ENCODE data around the gene KCNS1. TPM values are rescaled to one million over a fixed set of nuclear protein-coding genes. Genes with fewer than 3 reads are reported as not detected.

KCNS1 gene, protein sequence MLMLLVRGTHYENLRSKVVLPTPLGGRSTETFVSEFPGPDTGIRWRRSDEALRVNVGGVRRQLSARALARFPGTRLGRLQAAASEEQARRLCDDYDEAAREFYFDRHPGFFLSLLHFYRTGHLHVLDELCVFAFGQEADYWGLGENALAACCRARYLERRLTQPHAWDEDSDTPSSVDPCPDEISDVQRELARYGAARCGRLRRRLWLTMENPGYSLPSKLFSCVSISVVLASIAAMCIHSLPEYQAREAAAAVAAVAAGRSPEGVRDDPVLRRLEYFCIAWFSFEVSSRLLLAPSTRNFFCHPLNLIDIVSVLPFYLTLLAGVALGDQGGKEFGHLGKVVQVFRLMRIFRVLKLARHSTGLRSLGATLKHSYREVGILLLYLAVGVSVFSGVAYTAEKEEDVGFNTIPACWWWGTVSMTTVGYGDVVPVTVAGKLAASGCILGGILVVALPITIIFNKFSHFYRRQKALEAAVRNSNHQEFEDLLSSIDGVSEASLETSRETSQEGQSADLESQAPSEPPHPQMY
- not detected in 2 replicates for polyA plus RNA-seq (2011; rRNA removed)
- polyA plus RNA-seq (2012; cell fraction: cytosol; rRNA removed) = not detected in 2 replicates
- polyA plus RNA-seq (2012; cell fraction: nucleus; rRNA removed) = not detected in 2 replicates
- polyA plus RNA-seq (2017; fragmentation: RNase III; extraction: RNeasy Plus Mini Kit Qiagen cat#74134 plus additional on column Dnase treatment) = not detected in 3 replicates
- not detected in 2 replicates for polyA minus RNA-seq (2011; rRNA and poly(A)+ RNA removed)

DNA sequence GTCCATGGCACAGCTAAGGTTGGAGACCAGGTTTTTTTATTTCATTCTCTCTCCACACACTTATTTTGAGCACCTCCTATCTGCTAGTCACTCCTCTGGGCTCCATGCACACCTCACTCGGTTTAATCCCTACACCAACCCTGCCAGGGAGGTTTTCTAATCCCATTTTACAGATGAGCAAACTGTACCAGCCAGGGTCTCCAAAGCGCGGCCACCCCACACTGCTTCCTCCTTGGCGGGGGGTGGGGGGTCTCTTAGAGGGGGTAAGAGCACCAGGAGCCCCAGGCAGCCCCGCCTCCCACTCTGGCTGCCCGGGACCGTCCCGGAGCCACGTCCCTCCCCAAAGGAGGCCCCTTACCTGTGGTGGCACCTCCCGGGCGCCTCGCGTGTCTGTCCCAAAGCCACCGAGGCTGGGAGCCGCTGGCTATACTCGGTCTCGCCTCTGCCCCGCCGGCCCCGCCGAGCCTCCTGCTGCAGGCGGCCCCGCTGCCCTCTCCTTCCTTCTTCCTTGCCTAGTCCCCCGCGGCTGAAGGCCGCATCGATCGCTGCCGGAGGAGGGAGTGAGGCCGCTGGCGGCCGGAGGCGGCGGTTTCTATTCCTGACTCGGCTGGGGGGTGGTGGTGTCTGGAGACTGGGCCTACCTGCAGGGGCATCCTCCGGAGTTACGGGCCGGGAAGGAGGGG, at the start of gene KCNS1:
TSS of gene KCNS1 (minus strand) at position 565 of the 683 bp plus-strand sequence. CDS start 1,891 bp downstream, outside the sequence.
- Histone ChIP-seq H3K9me3 (no peaks in the 10 kb centered on the region), H3K4me1 (no peaks in the 10 kb centered on the region), H3K4me2 (no peak within 1 kb of the TSS), H3K27ac (no peak within 1 kb of the TSS), H3K4me3 (no peak within 1 kb of the TSS)
- 59% methylated on average over 25 of the region's 38 CpGs for WGBS (ENCODE audit: missing lambda C conversion rate)
- ChIA-PET POLR2A (no interaction called here), CTCF (interaction anchor here (1.0 to 7.3 kb wide), 10 partner anchors 9 to 212 kb away, joined by 3 to 98 read pairs (median 8); no protein-coding TSS in a partner anchor)
- no peak for FAIRE-seq
- ATAC-seq = no peak
- TF ChIP-seq, protein P1, sequence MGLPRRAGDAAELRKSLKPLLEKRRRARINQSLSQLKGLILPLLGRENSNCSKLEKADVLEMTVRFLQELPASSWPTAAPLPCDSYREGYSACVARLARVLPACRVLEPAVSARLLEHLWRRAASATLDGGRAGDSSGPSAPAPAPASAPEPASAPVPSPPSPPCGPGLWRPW (IDR thresholded peaks at IDR 0.05) = no peak
- TF ChIP-seq RNF2 (IDR thresholded peaks at IDR 0.05; ENCODE audit: borderline replicate concordance, low read depth) (no peak), CBX2 (IDR thresholded peaks at IDR 0.05; ENCODE audit: borderline replicate concordance, low read depth) (no peak), MYC (IDR thresholded peaks at IDR 0.05; ENCODE audit: borderline replicate concordance, low read length) (no peak), TFCP2L1 (CRISPR knock-in tag; IDR thresholded peaks at IDR 0.05) (no peak), ZFP36 (IDR thresholded peaks at IDR 0.05; ENCODE audit: borderline replicate concordance, partially characterized antibody) (no peak), KDM5A (IDR thresholded peaks at IDR 0.05) (no peak), ZSCAN20 (CRISPR knock-in tag; IDR thresholded peaks at IDR 0.05) (no peak), HOXA7 (CRISPR knock-in tag; IDR thresholded peaks at IDR 0.05) (no peak), MAZ (IDR thresholded peaks at IDR 0.05; ENCODE audit: borderline replicate concordance, low read depth, low read length) (no peak), FOSB (CRISPR knock-in tag; IDR thresholded peaks at IDR 0.05) (no peak)
- TF ChIP-seq, protein P2, sequence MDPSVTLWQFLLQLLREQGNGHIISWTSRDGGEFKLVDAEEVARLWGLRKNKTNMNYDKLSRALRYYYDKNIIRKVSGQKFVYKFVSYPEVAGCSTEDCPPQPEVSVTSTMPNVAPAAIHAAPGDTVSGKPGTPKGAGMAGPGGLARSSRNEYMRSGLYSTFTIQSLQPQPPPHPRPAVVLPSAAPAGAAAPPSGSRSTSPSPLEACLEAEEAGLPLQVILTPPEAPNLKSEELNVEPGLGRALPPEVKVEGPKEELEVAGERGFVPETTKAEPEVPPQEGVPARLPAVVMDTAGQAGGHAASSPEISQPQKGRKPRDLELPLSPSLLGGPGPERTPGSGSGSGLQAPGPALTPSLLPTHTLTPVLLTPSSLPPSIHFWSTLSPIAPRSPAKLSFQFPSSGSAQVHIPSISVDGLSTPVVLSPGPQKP (IDR thresholded peaks at IDR 0.05; ENCODE audit: low read depth, low read length) = no peak
- TF ChIP-seq, protein P3, sequence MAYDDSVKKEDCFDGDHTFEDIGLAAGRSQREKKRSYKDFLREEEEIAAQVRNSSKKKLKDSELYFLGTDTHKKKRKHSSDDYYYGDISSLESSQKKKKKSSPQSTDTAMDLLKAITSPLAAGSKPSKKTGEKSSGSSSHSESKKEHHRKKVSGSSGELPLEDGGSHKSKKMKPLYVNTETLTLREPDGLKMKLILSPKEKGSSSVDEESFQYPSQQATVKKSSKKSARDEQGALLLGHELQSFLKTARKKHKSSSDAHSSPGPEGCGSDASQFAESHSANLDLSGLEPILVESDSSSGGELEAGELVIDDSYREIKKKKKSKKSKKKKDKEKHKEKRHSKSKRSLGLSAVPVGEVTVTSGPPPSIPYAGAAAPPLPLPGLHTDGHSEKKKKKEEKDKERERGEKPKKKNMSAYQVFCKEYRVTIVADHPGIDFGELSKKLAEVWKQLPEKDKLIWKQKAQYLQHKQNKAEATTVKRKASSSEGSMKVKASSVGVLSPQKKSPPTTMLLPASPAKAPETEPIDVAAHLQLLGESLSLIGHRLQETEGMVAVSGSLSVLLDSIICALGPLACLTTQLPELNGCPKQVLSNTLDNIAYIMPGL (CRISPR knock-in tag; IDR thresholded peaks at IDR 0.05; ENCODE audit: borderline replicate concordance) = no peak
- TF ChIP-seq, protein P4, sequence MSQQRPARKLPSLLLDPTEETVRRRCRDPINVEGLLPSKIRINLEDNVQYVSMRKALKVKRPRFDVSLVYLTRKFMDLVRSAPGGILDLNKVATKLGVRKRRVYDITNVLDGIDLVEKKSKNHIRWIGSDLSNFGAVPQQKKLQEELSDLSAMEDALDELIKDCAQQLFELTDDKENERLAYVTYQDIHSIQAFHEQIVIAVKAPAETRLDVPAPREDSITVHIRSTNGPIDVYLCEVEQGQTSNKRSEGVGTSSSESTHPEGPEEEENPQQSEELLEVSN (IDR thresholded peaks at IDR 0.05; ENCODE audit: borderline replicate concordance, low read depth) = no peak
- DNase-seq (ENCODE audit: low read depth in 1 of 2, low spot score in 1 of 2) = no peak

DNA sequence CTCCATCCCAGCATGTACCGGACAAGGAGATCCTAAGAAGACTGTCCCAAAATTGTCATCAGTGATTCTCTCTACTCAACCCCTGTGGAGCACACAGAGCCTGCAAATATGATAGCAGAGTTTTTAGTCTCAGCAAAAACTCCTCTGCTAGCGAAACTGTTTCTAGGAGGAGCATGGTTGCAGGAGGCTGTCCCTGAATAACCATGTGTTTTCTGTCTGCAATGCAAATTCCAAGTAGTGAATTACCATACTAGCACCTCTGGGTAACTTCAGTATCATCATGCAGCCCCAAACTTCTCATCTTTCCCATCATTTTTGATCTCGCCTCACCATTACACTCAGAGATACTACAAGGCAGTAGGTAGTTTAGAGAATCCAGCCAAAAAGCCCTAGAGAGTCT, 48.1 kb upstream of the KCNS1 start:
- TF ChIP-seq JUNB (IDR thresholded peaks at IDR 0.05) (no peak), HOXA7 (CRISPR knock-in tag; IDR thresholded peaks at IDR 0.05) (no peak), PHF8 (IDR thresholded peaks at IDR 0.05; ENCODE audit: borderline replicate concordance, low read depth) (no peak), ZSCAN20 (CRISPR knock-in tag; IDR thresholded peaks at IDR 0.05) (no peak), POLR2AphosphoS2 (conservative IDR thresholded peaks at IDR 0.05; ENCODE audit: low read length) (no peak), MAFK (IDR thresholded peaks at IDR 0.05; ENCODE audit: partially characterized antibody) (no peak), JUN (IDR thresholded peaks at IDR 0.05) (no peak), POLR2A (IDR thresholded peaks at IDR 0.05; ENCODE audit: low read length) (no peak), EHF (CRISPR knock-in tag; IDR thresholded peaks at IDR 0.05) (no peak)
- TF ChIP-seq, protein P5, sequence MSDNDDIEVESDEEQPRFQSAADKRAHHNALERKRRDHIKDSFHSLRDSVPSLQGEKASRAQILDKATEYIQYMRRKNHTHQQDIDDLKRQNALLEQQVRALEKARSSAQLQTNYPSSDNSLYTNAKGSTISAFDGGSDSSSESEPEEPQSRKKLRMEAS (IDR thresholded peaks at IDR 0.05) = no peak
- TF ChIP-seq, protein P6, sequence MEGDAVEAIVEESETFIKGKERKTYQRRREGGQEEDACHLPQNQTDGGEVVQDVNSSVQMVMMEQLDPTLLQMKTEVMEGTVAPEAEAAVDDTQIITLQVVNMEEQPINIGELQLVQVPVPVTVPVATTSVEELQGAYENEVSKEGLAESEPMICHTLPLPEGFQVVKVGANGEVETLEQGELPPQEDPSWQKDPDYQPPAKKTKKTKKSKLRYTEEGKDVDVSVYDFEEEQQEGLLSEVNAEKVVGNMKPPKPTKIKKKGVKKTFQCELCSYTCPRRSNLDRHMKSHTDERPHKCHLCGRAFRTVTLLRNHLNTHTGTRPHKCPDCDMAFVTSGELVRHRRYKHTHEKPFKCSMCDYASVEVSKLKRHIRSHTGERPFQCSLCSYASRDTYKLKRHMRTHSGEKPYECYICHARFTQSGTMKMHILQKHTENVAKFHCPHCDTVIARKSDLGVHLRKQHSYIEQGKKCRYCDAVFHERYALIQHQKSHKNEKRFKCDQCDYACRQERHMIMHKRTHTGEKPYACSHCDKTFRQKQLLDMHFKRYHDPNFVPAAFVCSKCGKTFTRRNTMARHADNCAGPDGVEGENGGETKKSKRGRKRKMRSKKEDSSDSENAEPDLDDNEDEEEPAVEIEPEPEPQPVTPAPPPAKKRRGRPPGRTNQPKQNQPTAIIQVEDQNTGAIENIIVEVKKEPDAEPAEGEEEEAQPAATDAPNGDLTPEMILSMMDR (IDR thresholded peaks at IDR 0.05) = no peak
- TF ChIP-seq, protein P2 (IDR thresholded peaks at IDR 0.05; ENCODE audit: low read depth, low read length) = no peak
- Histone ChIP-seq H3K4me1 (no peaks in the 10 kb centered on the region), H3K27ac (no peak overlapping the region), H3K9me3 (no peaks in the 10 kb centered on the region), H3K4me3 (no peak overlapping the region), H3K4me2 (no peak overlapping the region)
- WGBS (ENCODE audit: missing lambda C conversion rate) = 31% methylated on average over 3 of the region's 3 CpGs
- ChIA-PET POLR2A (no interaction called here), CTCF (no interaction called here)
- FAIRE-seq (no peak), ATAC-seq (no peak), DNase-seq (ENCODE audit: low read depth in 1 of 2, low spot score in 1 of 2) (no peak)

All from A549 (cell line).